H1 (cell line): Measurements from ENCODE around the gene RXFP1. TPM values are rescaled to one million over a fixed set of nuclear protein-coding genes. Genes with fewer than 3 reads are reported as not detected.
A peak's percentile ranks its signal among the peaks of the same experiment; 100 is the strongest.

Source experiments
- CTCF ChIA-PET: fragments of 300-600 bp; sonication (Branson Sonifier 250); formaldehyde crosslinking; loops from one replicate; lab custom pipeline; 2021; ENCODE audit not compliant: partially characterized antibody; lab: Charles Lee
- POLR2A ChIA-PET: fragments of 300-600 bp; sonication (Branson Sonifier 250); formaldehyde crosslinking; loops from one replicate; lab custom pipeline; 2021; ENCODE audit warnings: inconsistent platforms; ENCODE audit not compliant: partially characterized antibody; lab: Charles Lee
- DNase-seq, 2 experiments: peaks; one replicate each; pipeline versions ENCODE4 v3.0.0 to v3.0.0-alpha.2; 2010 to 2022; ENCODE audit warnings: low spot score in 2 of 2, low read depth in 1 of 2, mixed read lengths in 1 of 2
- FAIRE-seq: peaks from 2 replicates; lab custom pipeline; 2011; peaks lifted over from hg19 to GRCh38; lab: Jason Lieb, UNC
- H2AFZ ChIP-seq: 2 replicates; pipeline ENCODE4 v1.8.1; 2012; ENCODE audit warnings: low read length, inconsistent platforms
- H2AK5ac ChIP-seq: 2 replicates; pipeline ENCODE4 v1.6.1; 2013; ENCODE audit warnings: low read depth, low read length
- H2BK120ac ChIP-seq: replicated peaks from 2 replicates; pipeline ENCODE3; 2013; ENCODE audit warnings: low read depth, low read length, inconsistent platforms
- H2BK12ac ChIP-seq: 2 replicates; pipeline ENCODE4 v1.6.1; 2013; ENCODE audit warnings: low read depth, low read length
- H2BK15ac ChIP-seq: 2 replicates; pipeline ENCODE4 v1.6.1; 2013; ENCODE audit warnings: low read length
- H2BK20ac ChIP-seq: 2 replicates; pipeline ENCODE4 v1.6.1; 2013; ENCODE audit warnings: low read length
- H2BK5ac ChIP-seq: 2 replicates; pipeline ENCODE4 v1.6.1; 2013; ENCODE audit warnings: low read depth, low read length
- H3K14ac ChIP-seq: 2 replicates; pipeline ENCODE4 v1.6.1; 2013; ENCODE audit warnings: inconsistent platforms; ENCODE audit not compliant: insufficient read length
- H3K18ac ChIP-seq: 2 replicates; pipeline ENCODE4 v1.6.1; 2013; ENCODE audit warnings: low read length; ENCODE audit errors: extremely low read depth
- H3K23ac ChIP-seq: 2 replicates; pipeline ENCODE4 v1.6.1; 2013; ENCODE audit warnings: inconsistent platforms; ENCODE audit not compliant: insufficient read length
- H3K23me2 ChIP-seq: 2 replicates; pipeline ENCODE4 v1.6.1; 2013; ENCODE audit warnings: low read depth, low read length
- H3K27ac ChIP-seq: 2 replicates; pipeline ENCODE4 v1.6.1; 2011; ENCODE audit warnings: low read depth, low read length, inconsistent platforms
- H3K27me3 ChIP-seq, 4 experiments: replicated peaks in 1 of 4; 1 replicate in 1 of 4; 2 replicates in 3 of 4; pipeline versions ENCODE4 v1.6.1 to v1.8.1; 2011 to 2013; ENCODE audit warnings: low read length in 3 of 4, mild to moderate bottlenecking in 3 of 4, inconsistent platforms in 2 of 4, mixed read lengths in 2 of 4, moderate library complexity in 1 of 4; ENCODE audit not compliant: control insufficient read depth in 3 of 4, insufficient read depth in 3 of 4; ENCODE audit errors: extremely low read depth in 1 of 4
- H3K36me3 ChIP-seq, 4 experiments: 2 replicates each; pipeline versions ENCODE4 v1.6.1 to v1.8.1; 2011 to 2013; ENCODE audit warnings: mild to moderate bottlenecking in 4 of 4, low read length in 3 of 4, moderate library complexity in 2 of 4, control low read depth in 1 of 4, inconsistent platforms in 1 of 4; ENCODE audit not compliant: insufficient read depth in 4 of 4, control insufficient read depth in 2 of 4
- H3K4ac ChIP-seq: replicated peaks from 2 replicates; pipeline ENCODE3; 2013; ENCODE audit warnings: low read length, low read depth, mixed read lengths, inconsistent platforms; ENCODE audit not compliant: insufficient read length
- H3K4me1 ChIP-seq, 4 experiments: replicated peaks in 1 of 4; 1 replicate in 1 of 4; 2 replicates in 3 of 4; pipeline versions ENCODE4 v1.6.1 to v1.8.1; 2011 to 2013; ENCODE audit warnings: low read length in 3 of 4, inconsistent platforms in 2 of 4, mixed read lengths in 1 of 4; ENCODE audit not compliant: insufficient read depth in 4 of 4, control insufficient read depth in 3 of 4
- H3K4me2 ChIP-seq, 2 experiments: 2 replicates each; pipeline versions ENCODE4 v1.6.1 to v1.8.1; 2011 to 2013; ENCODE audit warnings: low read depth in 2 of 2, low read length in 2 of 2, control low read depth in 1 of 2, inconsistent platforms in 1 of 2, mild to moderate bottlenecking in 1 of 2; ENCODE audit not compliant: insufficient read depth in 1 of 2
- H3K4me3 ChIP-seq, 4 experiments: fragments of 200-600, 300-600 bp in 1 of 4; sonication (generic), shearing (Covaris generic), sonication (Bioruptor Twin) in 1 of 4; 2 replicates each; pipeline versions ENCODE4 v1.5.1 to v1.8.1; 2011 to 2016; ENCODE audit warnings: low read length in 4 of 4, low read depth in 3 of 4, control low read depth in 2 of 4, inconsistent platforms in 2 of 4, mild to moderate bottlenecking in 2 of 4, mixed read lengths in 1 of 4, moderate library complexity in 1 of 4; ENCODE audit not compliant: insufficient read depth in 2 of 4; ENCODE audit errors: extremely low read depth in 1 of 4
- H3K56ac ChIP-seq: replicated peaks from 2 replicates; pipeline ENCODE3; 2013; ENCODE audit warnings: low read depth, mild to moderate bottlenecking, mixed read lengths, low read length, inconsistent platforms; ENCODE audit not compliant: insufficient read length
- H3K79me1 ChIP-seq: 2 replicates; pipeline ENCODE4 v1.6.1; 2013; ENCODE audit warnings: low read depth, low read length, control low read depth
- H3K79me2 ChIP-seq, 2 experiments: 2 replicates each; pipeline versions ENCODE4 v1.6.1 to v1.8.1; 2012 to 2013; ENCODE audit warnings: low read length in 2 of 2, mild to moderate bottlenecking in 2 of 2, inconsistent platforms in 1 of 2; ENCODE audit not compliant: insufficient read depth in 2 of 2, control insufficient read depth in 1 of 2
- H3K9ac ChIP-seq, 4 experiments: replicated peaks in 1 of 4; 1 replicate in 1 of 4; 2 replicates in 3 of 4; pipeline versions ENCODE4 v1.6.1 to v1.8.1; 2011 to 2013; ENCODE audit warnings: low read depth in 3 of 4, low read length in 3 of 4, control low read depth in 2 of 4, mild to moderate bottlenecking in 2 of 4, moderate library complexity in 2 of 4, inconsistent platforms in 1 of 4; ENCODE audit errors: extremely low read depth in 1 of 4
- H3K9me3 ChIP-seq, 2 experiments: 2 replicates each; pipeline versions ENCODE4 v1.6.1 to v1.8.1; 2012 to 2013; ENCODE audit warnings: mild to moderate bottlenecking in 2 of 2, moderate library complexity in 2 of 2, control low read depth in 1 of 2, inconsistent platforms in 1 of 2, low read depth in 1 of 2, low read length in 1 of 2, mixed read lengths in 1 of 2; ENCODE audit not compliant: insufficient read depth in 2 of 2
- H4K20me1 ChIP-seq, 2 experiments: replicated peaks in 1 of 2; 2 replicates each; pipeline versions ENCODE3 to v1.8.1; 2011 to 2013; ENCODE audit warnings: inconsistent platforms in 2 of 2, low read length in 2 of 2, mild to moderate bottlenecking in 1 of 2; ENCODE audit not compliant: insufficient read depth in 2 of 2, control insufficient read depth in 1 of 2
- H4K5ac ChIP-seq: 2 replicates; pipeline ENCODE4 v1.6.1; 2013; ENCODE audit warnings: low read length, low read depth, mixed read lengths, inconsistent platforms; ENCODE audit not compliant: insufficient read length
- H4K8ac ChIP-seq: 2 replicates; pipeline ENCODE4 v1.8.0; 2013; ENCODE audit warnings: mild to moderate bottlenecking, moderate library complexity, low read length, inconsistent platforms; ENCODE audit not compliant: insufficient read depth; ENCODE audit errors: extremely low read depth
- H4K91ac ChIP-seq: replicated peaks from 2 replicates; pipeline ENCODE3; 2013; ENCODE audit warnings: low read length, mixed read lengths, inconsistent platforms; ENCODE audit not compliant: insufficient read length
- ASH2L ChIP-seq: fragments of 200-600, 300-600 bp; sonication (generic); IDR thresholded peaks from one replicate; pipeline ENCODE4 v1.7.1; 2017; ENCODE audit warnings: low read length
- BRCA1 ChIP-seq: IDR thresholded peaks from 2 replicates; pipeline ENCODE4 v1.6.1; 2012; ENCODE audit warnings: low read depth, low read length, improper control_type of control experiment
- CHD1 ChIP-seq: IDR thresholded peaks from 2 replicates; pipeline ENCODE4 v1.6.1; 2012; ENCODE audit warnings: low read depth, low read length, improper control_type of control experiment
- EGR1 ChIP-seq: IDR thresholded peaks from 2 replicates; pipeline ENCODE4 v1.6.1; 2011; ENCODE audit warnings: low read depth, low read length, borderline replicate concordance
- GTF2F1 ChIP-seq: IDR thresholded peaks from 2 replicates; pipeline ENCODE4 v1.6.1; 2012; ENCODE audit warnings: low read depth, low read length, improper control_type of control experiment, borderline replicate concordance
- KDM1A ChIP-seq: fragments of 200-600, 300-600 bp; sonication (generic); IDR thresholded peaks from 2 replicates; pipeline ENCODE4 v1.7.1; 2016; ENCODE audit warnings: mild to moderate bottlenecking, low read length, borderline replicate concordance
- POLR2A ChIP-seq, 2 experiments: IDR thresholded peaks; 1 replicate in 1 of 2; 2 replicates in 1 of 2; pipeline ENCODE4 v1.6.1; 2011; ENCODE audit warnings: low read depth in 2 of 2, low read length in 2 of 2, mild to moderate bottlenecking in 2 of 2; ENCODE audit errors: control extremely low read depth in 1 of 2
- RBBP5 ChIP-seq: IDR thresholded peaks from 2 replicates; pipeline ENCODE4 v1.7.1; 2012; ENCODE audit warnings: low read depth, mild to moderate bottlenecking, inconsistent platforms, low read length, moderate library complexity, borderline replicate concordance
- RFX5 ChIP-seq: IDR thresholded peaks from 2 replicates; pipeline ENCODE4 v1.6.1; 2011; ENCODE audit warnings: low read depth, low read length, improper control_type of control experiment, borderline replicate concordance
- WGBS, 2 experiments: shearing (Covaris generic) in 1 of 2; methylation state at CpG; one replicate each; pipeline versions ENCODE4 v1.1.6 to v1.1.7; 2013 to 2015; ENCODE audit warnings: low lambda C conversion rate in 2 of 2, mixed read lengths in 2 of 2, inconsistent platforms in 1 of 2, low coverage in 1 of 2, missing lambda C conversion rate in 1 of 2; ENCODE audit not compliant: insufficient replicate concordance in 2 of 2, insufficient coverage in 1 of 2, insufficient read length in 1 of 2; ENCODE audit errors: extremely low coverage in 1 of 2, missing lambda C conversion rate in 1 of 2; 5-methylcytosine and 5-hydroxymethylcytosine counted together
- polyA plus RNA-seq, 7 experiments: library from polyadenylated mRNA; depleted of rRNA in 3 of 7; stranded (reverse) in 5 of 7; unstranded in 2 of 7; fragments of >200 nt in 5 of 7; fragments of 200-250 nt in 2 of 7; gene quantifications; 1 replicate in 5 of 7; 2 replicates in 1 of 7; 4 replicates in 1 of 7; pipeline versions ENCODE4 v1.2.1 to v1.2.3, GENCODE V29; 2011 to 2013; ENCODE audit warnings: missing spikeins in 2 of 7, mixed read lengths in 2 of 7
- total RNA-seq: library from RNA; stranded (reverse); fragmentation: NEBNext Ultra II Directional; extraction: Animal tissue kit (Norgen Biotek cat#: 25700); gene quantifications from 2 replicates; pipeline ENCODE4 v1.2.1, GENCODE V29; 2021
- TF ChIP-seq, protein P1 (sequence below): IDR thresholded peaks from 2 replicates; pipeline ENCODE4 v1.6.1; 2012; ENCODE audit warnings: inconsistent platforms
- TF ChIP-seq, protein P2 (sequence below), 3 experiments: IDR thresholded peaks; 1 replicate in 2 of 3; 2 replicates in 1 of 3; pipeline versions ENCODE4 v1.5.1 to v1.6.1; 2011; ENCODE audit warnings: low read length in 3 of 3, mild to moderate bottlenecking in 3 of 3, inconsistent platforms in 2 of 3, low read depth in 1 of 3, moderate library complexity in 1 of 3; ENCODE audit not compliant: insufficient read depth in 1 of 3; ENCODE audit errors: control extremely low read depth in 1 of 3

RXFP1 gene
- total and polyA plus RNA-seq, 2 of the 8 experiments (the other 6 are each of a cell fraction or from before 2014, with no cell fraction given): 0.14 to 0.56 TPM

DNA sequence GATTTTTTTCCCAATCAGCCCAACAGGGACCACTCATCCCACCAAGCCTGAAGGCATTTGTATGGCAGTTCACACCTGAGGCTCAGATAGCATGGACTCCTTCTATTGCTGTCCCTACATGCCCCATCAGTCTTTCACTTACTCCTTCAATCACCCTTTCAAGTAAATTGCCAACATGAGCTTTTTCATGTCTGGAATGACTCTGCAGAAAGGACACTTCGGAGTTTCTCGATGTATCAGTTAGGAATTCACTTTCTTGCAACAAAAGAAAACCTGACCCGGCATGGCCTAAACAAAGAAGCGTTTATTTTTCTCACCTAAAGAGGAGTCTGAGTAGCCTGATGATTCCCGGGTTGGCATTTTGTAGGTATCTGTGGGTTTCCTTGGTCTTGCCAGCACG, 38.6 kb downstream of the RXFP1 start:
- no peak overlapping the region for H4K8ac ChIP-seq
- H4K20me1 ChIP-seq: no peaks in the 10 kb centered on the region
- H2BK20ac ChIP-seq: no peak overlapping the region
- no peak for FAIRE-seq
- no peak overlapping the region for H4K91ac ChIP-seq
- H3K79me1 ChIP-seq: no peaks in the 10 kb centered on the region
- H3K56ac ChIP-seq: no peak overlapping the region
- no peak overlapping the region for H3K9ac ChIP-seq
- H3K36me3 ChIP-seq: no peaks in the 10 kb centered on the region
- ChIA-PET POLR2A (interaction anchor here (1.1 kb wide), 1 partner anchor 21 kb away, joined by 3 read pairs; no protein-coding TSS in a partner anchor), CTCF (interaction anchor here (0.6 to 2.7 kb wide), 2 partner anchors 65 to 71 kb away, joined by 3 to 9 read pairs; no protein-coding TSS in a partner anchor)
- no peaks in the 10 kb centered on the region for H3K9me3 ChIP-seq
- no peak overlapping the region for H2AK5ac ChIP-seq
- H2BK15ac ChIP-seq: no peak overlapping the region
- no peak overlapping the region for H3K18ac ChIP-seq
- no peak overlapping the region for H2BK5ac ChIP-seq
- peak overlapping the region; percentile 86 for H2AFZ ChIP-seq
- 93% methylated on average over 6 of the region's 6 CpGs; no CpG with 5 or more reads in 1 of the 2 experiments for WGBS, 2 experiments
- no peak overlapping the region for H3K4me2 ChIP-seq
- no peak overlapping the region for H4K5ac ChIP-seq
- H3K27me3 ChIP-seq: peaks cover 0 to 1% (median 0%) of the 10 kb centered on the region in 4 experiments; a peak in 1 of 7 replicates
- H3K14ac ChIP-seq: no peak overlapping the region
- no peak overlapping the region for H2BK120ac ChIP-seq
- no peak overlapping the region for H3K27ac ChIP-seq
- no peak for DNase-seq
- no peaks in the 10 kb centered on the region for H3K79me2 ChIP-seq
- no peak overlapping the region for H3K4ac ChIP-seq
- H3K23me2 ChIP-seq: no peaks in the 10 kb centered on the region
- H3K23ac ChIP-seq: no peak overlapping the region
- H2BK12ac ChIP-seq: no peak overlapping the region
- H3K4me3 ChIP-seq: no peak overlapping the region
- peaks cover 0 to 3% (median 0%) of the 10 kb centered on the region in 4 experiments; a peak in 1 of 7 replicates for H3K4me1 ChIP-seq
- TF ChIP-seq KDM1A (no peak), POLR2A (IDR thresholded peaks at IDR 0.05; ENCODE audit: control extremely low read depth in 1 of 2, low read depth in 2 of 2, low read length in 2 of 2) (no peak), RFX5 (no peak), EGR1 (no peak), RBBP5 (no peak), BRCA1 (no peak), GTF2F1 (no peak), ASH2L (no peak), CHD1 (no peak)
- TF ChIP-seq, protein P1, sequence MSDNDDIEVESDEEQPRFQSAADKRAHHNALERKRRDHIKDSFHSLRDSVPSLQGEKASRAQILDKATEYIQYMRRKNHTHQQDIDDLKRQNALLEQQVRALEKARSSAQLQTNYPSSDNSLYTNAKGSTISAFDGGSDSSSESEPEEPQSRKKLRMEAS: no peak
- TF ChIP-seq, protein P2, sequence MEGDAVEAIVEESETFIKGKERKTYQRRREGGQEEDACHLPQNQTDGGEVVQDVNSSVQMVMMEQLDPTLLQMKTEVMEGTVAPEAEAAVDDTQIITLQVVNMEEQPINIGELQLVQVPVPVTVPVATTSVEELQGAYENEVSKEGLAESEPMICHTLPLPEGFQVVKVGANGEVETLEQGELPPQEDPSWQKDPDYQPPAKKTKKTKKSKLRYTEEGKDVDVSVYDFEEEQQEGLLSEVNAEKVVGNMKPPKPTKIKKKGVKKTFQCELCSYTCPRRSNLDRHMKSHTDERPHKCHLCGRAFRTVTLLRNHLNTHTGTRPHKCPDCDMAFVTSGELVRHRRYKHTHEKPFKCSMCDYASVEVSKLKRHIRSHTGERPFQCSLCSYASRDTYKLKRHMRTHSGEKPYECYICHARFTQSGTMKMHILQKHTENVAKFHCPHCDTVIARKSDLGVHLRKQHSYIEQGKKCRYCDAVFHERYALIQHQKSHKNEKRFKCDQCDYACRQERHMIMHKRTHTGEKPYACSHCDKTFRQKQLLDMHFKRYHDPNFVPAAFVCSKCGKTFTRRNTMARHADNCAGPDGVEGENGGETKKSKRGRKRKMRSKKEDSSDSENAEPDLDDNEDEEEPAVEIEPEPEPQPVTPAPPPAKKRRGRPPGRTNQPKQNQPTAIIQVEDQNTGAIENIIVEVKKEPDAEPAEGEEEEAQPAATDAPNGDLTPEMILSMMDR (IDR thresholded peaks at IDR 0.05; ENCODE audit: control extremely low read depth in 1 of 3, insufficient read depth in 1 of 3, low read depth in 1 of 3, low read length in 3 of 3): no peak
